H1 (cell line): Measurements from ENCODE around the gene CD151. TPM values are rescaled to one million over a fixed set of nuclear protein-coding genes. Genes with fewer than 3 reads are reported as not detected.

Source experiments
- CEBPB ChIP-seq: IDR thresholded peaks from 2 replicates; pipeline ENCODE4 v1.6.1; 2012; ENCODE audit warnings: low read depth, low read length
- MAFK ChIP-seq: IDR thresholded peaks from 2 replicates; pipeline ENCODE4 v1.6.1; 2012; ENCODE audit warnings: low read depth, mild to moderate bottlenecking, improper control_type of control experiment, low read length
- SIX5 ChIP-seq: IDR thresholded peaks from 2 replicates; pipeline ENCODE4 v1.6.1; 2011; ENCODE audit warnings: mild to moderate bottlenecking, low read depth, low read length
- TAF7 ChIP-seq: optimal IDR thresholded peaks from 2 replicates; pipeline ENCODE3; 2011; ENCODE audit warnings: low read depth, mild to moderate bottlenecking, inconsistent platforms, low read length, moderate library complexity, borderline replicate concordance
- polyA plus RNA-seq, 7 experiments: library from polyadenylated mRNA; depleted of rRNA in 3 of 7; stranded (reverse) in 5 of 7; unstranded in 2 of 7; fragments of >200 nt in 5 of 7; fragments of 200-250 nt in 2 of 7; gene quantifications; 1 replicate in 5 of 7; 2 replicates in 1 of 7; 4 replicates in 1 of 7; pipeline versions ENCODE4 v1.2.1 to v1.2.3, GENCODE V29; 2011 to 2013; ENCODE audit warnings: missing spikeins in 2 of 7, mixed read lengths in 2 of 7
- total RNA-seq: library from RNA; stranded (reverse); fragmentation: NEBNext Ultra II Directional; extraction: Animal tissue kit (Norgen Biotek cat#: 25700); gene quantifications from 2 replicates; pipeline ENCODE4 v1.2.1, GENCODE V29; 2021
- TF ChIP-seq, protein P1 (sequence below): fragments of 300-600 bp; sonication (generic); IDR thresholded peaks from 2 replicates; pipeline ENCODE4 v1.7.1; 2012; ENCODE audit warnings: low read length, moderate library complexity, mild to moderate bottlenecking, inconsistent platforms; ENCODE audit not compliant: insufficient replicate concordance

Gene CD151
- total and polyA plus RNA-seq, 2 of the 8 experiments (the other 6 are each of a cell fraction or from before 2014, with no cell fraction given): 101 to 212 TPM

- TF ChIP-seq MAFK (no peak), CEBPB (no peak), SIX5 (no peak), TAF7 (no peak)
- TF ChIP-seq, protein P1, sequence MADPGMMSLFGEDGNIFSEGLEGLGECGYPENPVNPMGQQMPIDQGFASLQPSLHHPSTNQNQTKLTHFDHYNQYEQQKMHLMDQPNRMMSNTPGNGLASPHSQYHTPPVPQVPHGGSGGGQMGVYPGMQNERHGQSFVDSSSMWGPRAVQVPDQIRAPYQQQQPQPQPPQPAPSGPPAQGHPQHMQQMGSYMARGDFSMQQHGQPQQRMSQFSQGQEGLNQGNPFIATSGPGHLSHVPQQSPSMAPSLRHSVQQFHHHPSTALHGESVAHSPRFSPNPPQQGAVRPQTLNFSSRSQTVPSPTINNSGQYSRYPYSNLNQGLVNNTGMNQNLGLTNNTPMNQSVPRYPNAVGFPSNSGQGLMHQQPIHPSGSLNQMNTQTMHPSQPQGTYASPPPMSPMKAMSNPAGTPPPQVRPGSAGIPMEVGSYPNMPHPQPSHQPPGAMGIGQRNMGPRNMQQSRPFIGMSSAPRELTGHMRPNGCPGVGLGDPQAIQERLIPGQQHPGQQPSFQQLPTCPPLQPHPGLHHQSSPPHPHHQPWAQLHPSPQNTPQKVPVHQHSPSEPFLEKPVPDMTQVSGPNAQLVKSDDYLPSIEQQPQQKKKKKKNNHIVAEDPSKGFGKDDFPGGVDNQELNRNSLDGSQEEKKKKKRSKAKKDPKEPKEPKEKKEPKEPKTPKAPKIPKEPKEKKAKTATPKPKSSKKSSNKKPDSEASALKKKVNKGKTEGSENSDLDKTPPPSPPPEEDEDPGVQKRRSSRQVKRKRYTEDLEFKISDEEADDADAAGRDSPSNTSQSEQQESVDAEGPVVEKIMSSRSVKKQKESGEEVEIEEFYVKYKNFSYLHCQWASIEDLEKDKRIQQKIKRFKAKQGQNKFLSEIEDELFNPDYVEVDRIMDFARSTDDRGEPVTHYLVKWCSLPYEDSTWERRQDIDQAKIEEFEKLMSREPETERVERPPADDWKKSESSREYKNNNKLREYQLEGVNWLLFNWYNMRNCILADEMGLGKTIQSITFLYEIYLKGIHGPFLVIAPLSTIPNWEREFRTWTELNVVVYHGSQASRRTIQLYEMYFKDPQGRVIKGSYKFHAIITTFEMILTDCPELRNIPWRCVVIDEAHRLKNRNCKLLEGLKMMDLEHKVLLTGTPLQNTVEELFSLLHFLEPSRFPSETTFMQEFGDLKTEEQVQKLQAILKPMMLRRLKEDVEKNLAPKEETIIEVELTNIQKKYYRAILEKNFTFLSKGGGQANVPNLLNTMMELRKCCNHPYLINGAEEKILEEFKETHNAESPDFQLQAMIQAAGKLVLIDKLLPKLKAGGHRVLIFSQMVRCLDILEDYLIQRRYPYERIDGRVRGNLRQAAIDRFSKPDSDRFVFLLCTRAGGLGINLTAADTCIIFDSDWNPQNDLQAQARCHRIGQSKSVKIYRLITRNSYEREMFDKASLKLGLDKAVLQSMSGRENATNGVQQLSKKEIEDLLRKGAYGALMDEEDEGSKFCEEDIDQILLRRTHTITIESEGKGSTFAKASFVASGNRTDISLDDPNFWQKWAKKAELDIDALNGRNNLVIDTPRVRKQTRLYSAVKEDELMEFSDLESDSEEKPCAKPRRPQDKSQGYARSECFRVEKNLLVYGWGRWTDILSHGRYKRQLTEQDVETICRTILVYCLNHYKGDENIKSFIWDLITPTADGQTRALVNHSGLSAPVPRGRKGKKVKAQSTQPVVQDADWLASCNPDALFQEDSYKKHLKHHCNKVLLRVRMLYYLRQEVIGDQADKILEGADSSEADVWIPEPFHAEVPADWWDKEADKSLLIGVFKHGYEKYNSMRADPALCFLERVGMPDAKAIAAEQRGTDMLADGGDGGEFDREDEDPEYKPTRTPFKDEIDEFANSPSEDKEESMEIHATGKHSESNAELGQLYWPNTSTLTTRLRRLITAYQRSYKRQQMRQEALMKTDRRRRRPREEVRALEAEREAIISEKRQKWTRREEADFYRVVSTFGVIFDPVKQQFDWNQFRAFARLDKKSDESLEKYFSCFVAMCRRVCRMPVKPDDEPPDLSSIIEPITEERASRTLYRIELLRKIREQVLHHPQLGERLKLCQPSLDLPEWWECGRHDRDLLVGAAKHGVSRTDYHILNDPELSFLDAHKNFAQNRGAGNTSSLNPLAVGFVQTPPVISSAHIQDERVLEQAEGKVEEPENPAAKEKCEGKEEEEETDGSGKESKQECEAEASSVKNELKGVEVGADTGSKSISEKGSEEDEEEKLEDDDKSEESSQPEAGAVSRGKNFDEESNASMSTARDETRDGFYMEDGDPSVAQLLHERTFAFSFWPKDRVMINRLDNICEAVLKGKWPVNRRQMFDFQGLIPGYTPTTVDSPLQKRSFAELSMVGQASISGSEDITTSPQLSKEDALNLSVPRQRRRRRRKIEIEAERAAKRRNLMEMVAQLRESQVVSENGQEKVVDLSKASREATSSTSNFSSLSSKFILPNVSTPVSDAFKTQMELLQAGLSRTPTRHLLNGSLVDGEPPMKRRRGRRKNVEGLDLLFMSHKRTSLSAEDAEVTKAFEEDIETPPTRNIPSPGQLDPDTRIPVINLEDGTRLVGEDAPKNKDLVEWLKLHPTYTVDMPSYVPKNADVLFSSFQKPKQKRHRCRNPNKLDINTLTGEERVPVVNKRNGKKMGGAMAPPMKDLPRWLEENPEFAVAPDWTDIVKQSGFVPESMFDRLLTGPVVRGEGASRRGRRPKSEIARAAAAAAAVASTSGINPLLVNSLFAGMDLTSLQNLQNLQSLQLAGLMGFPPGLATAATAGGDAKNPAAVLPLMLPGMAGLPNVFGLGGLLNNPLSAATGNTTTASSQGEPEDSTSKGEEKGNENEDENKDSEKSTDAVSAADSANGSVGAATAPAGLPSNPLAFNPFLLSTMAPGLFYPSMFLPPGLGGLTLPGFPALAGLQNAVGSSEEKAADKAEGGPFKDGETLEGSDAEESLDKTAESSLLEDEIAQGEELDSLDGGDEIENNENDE: no peak
- TF ChIP-seq, all 59 proteins: peak for 0
Observed at GRCh38 chr11:854601-855329, 22.0 kb downstream of the CD151 start (continued).
